ENCODE results near the gene ZNF366.

Gene ZNF366

GRCh38 chr5:72507231-72507906 is at the start of gene ZNF366:
Gene ZNF366, minus strand, starts transcription at chr5:72507410. Its CDS starts 45,914 bp downstream, at chr5:72461496.
- no peak for DNase-seq

- DNase-seq: peak; percentile 12
These were observed 49.3 kb upstream of the ZNF366 start for GRCh38 chr5:72556351-72557166.

- DNase-seq: no peak
These were observed 48.7 kb upstream of the ZNF366 start for GRCh38 chr5:72555871-72556270.

GRCh38 chr5:72554897-72555296 is 47.7 kb upstream of the ZNF366 start:
- no peak for DNase-seq

- no peak for DNase-seq
These were observed 44.9 kb upstream of the ZNF366 start for GRCh38 chr5:72552041-72552557.

- DNase-seq: no peak
These were observed 43.4 kb upstream of the ZNF366 start for GRCh38 chr5:72550595-72550994.

GRCh38 chr5:72543811-72544210 is 36.6 kb upstream of the ZNF366 start:
- DNase-seq: no peak

- no peak for DNase-seq
These were observed 36.2 kb upstream of the ZNF366 start for GRCh38 chr5:72543365-72543764.

- DNase-seq: no peak
These were observed 35.5 kb upstream of the ZNF366 start for GRCh38 chr5:72542695-72543094.

- DNase-seq: no peak
These were observed 34.5 kb upstream of the ZNF366 start for GRCh38 chr5:72541501-72542225.

- DNase-seq: no peak
These were observed 33.7 kb upstream of the ZNF366 start for GRCh38 chr5:72540759-72541438.

GRCh38 chr5:72539726-72540125 is 32.5 kb upstream of the ZNF366 start:
- DNase-seq: no peak

- DNase-seq: no peak
These were observed 31.8 kb upstream of the ZNF366 start for GRCh38 chr5:72539038-72539437.

GRCh38 chr5:72537166-72537565 is 30.0 kb upstream of the ZNF366 start:
- no peak for DNase-seq

GRCh38 chr5:72531496-72532190 is 24.4 kb upstream of the ZNF366 start:
- no peak for DNase-seq

- DNase-seq: no peak
These were observed 23.0 kb upstream of the ZNF366 start for GRCh38 chr5:72530196-72530595.

- no peak for DNase-seq
These were observed 22.2 kb upstream of the ZNF366 start for GRCh38 chr5:72529383-72529782.

GRCh38 chr5:72525816-72526215 is 18.6 kb upstream of the ZNF366 start:
- no peak for DNase-seq

GRCh38 chr5:72523960-72524582 is 16.9 kb upstream of the ZNF366 start:
- no peak for DNase-seq

- no peak for DNase-seq
These were observed 15.4 kb upstream of the ZNF366 start for GRCh38 chr5:72522607-72523006.

GRCh38 chr5:72519111-72519510 is 11.9 kb upstream of the ZNF366 start:
- DNase-seq: no peak
